GM23338 (cell line): Measurements from ENCODE around the gene APBA1. TPM values are rescaled to one million over a fixed set of nuclear protein-coding genes. Genes with fewer than 3 reads are reported as not detected.

Experiments
- ATAC-seq: fragments of 200-7000 bp; cut with Tn5 transposase; 3 replicates; pipeline ENCODE4 v1.9.1; 2020
- DNase-seq: peaks from one replicate; pipeline ENCODE4 v3.0.0-alpha.2; 2015; ENCODE audit warnings: low spot score
- H2AFZ ChIP-seq: fragments of 200-600 bp; sonication (generic); 2 replicates; pipeline ENCODE4 v1.8.0; 2016; ENCODE audit warnings: antibody characterized with exemption, mild to moderate bottlenecking, moderate library complexity
- H3F3A ChIP-seq: fragments of 200-600 bp; sonication (generic); replicated peaks from 2 replicates; pipeline ENCODE4 v1.8.0; 2017; ENCODE audit warnings: antibody characterized with exemption, mixed run types, low read depth
- H3K27ac ChIP-seq: fragments of 200-600 bp; sonication (generic); 2 replicates; pipeline ENCODE4 v1.6.1; 2016; ENCODE audit warnings: low read depth
- H3K27me3 ChIP-seq: fragments of 200-600 bp; sonication (generic); 2 replicates; pipeline ENCODE4 v1.8.0; 2016; ENCODE audit warnings: mild to moderate bottlenecking, mixed run types, moderate library complexity; ENCODE audit not compliant: insufficient read depth
- H3K36me3 ChIP-seq: fragments of 200-600 bp; sonication (generic); 2 replicates; pipeline ENCODE4 v1.8.0; 2016; ENCODE audit warnings: mild to moderate bottlenecking; ENCODE audit not compliant: insufficient read depth
- H3K4me1 ChIP-seq: fragments of 200-600 bp; sonication (generic); 2 replicates; pipeline ENCODE4 v1.8.0; 2016; ENCODE audit warnings: mild to moderate bottlenecking, moderate library complexity; ENCODE audit not compliant: insufficient read depth
- H3K4me2 ChIP-seq: fragments of 200-600 bp; sonication (generic); 2 replicates; pipeline ENCODE4 v1.7.1; 2017; ENCODE audit warnings: mixed run types
- H3K4me3 ChIP-seq: fragments of 200-600 bp; sonication (generic); 2 replicates; pipeline ENCODE4 v1.6.1; 2016; ENCODE audit warnings: mixed run types
- H3K79me2 ChIP-seq: fragments of 200-600 bp; sonication (generic); replicated peaks from 2 replicates; pipeline ENCODE4 v1.8.0; 2017; ENCODE audit warnings: mild to moderate bottlenecking; ENCODE audit not compliant: insufficient read depth
- H3K9me2 ChIP-seq: fragments of 200-600 bp; sonication (generic); 2 replicates; pipeline ENCODE4 v1.8.0; 2017; ENCODE audit not compliant: insufficient read depth
- H4K20me1 ChIP-seq: fragments of 200-600 bp; sonication (generic); replicated peaks from 2 replicates; pipeline ENCODE4 v1.8.0; 2017; ENCODE audit warnings: mild to moderate bottlenecking; ENCODE audit not compliant: insufficient read depth
- H3K27ac Mint-ChIP-seq: 2 replicates; pipeline ENCODE4 v1.8.0; 2020; ENCODE audit warnings: inconsistent platforms, mild to moderate bottlenecking, moderate library complexity, mixed read lengths
- H3K27me3 Mint-ChIP-seq: 3 replicates; pipeline ENCODE4 v1.8.0; 2022; ENCODE audit warnings: low read depth, mild to moderate bottlenecking, moderate library complexity, mixed read lengths, inconsistent platforms; ENCODE audit not compliant: insufficient read depth, poor library complexity
- H3K36me3 Mint-ChIP-seq: 3 replicates; pipeline ENCODE4 v1.8.0; 2021; ENCODE audit warnings: low read depth, mild to moderate bottlenecking, inconsistent platforms, moderate library complexity, mixed read lengths
- H3K4me1 Mint-ChIP-seq: 3 replicates; pipeline ENCODE4 v1.8.0; 2020; ENCODE audit warnings: mild to moderate bottlenecking, inconsistent platforms, mixed read lengths
- H3K4me3 Mint-ChIP-seq: 3 replicates; pipeline ENCODE4 v1.8.0; 2021; ENCODE audit warnings: moderate library complexity, mild to moderate bottlenecking, inconsistent platforms, mixed read lengths
- H3K9me3 Mint-ChIP-seq: 3 replicates; pipeline ENCODE4 v1.8.0; 2020; ENCODE audit warnings: moderate library complexity, mild to moderate bottlenecking, inconsistent platforms, mixed read lengths
- CREB1 ChIP-seq: fragments of 250-450 bp; sonication (Bioruptor Pico); IDR thresholded peaks from 2 replicates; pipeline ENCODE4 v1.5.0; 2020; ENCODE audit warnings: low read depth, mild to moderate bottlenecking, moderate library complexity
- EZH2 ChIP-seq: fragments of 200-600 bp; sonication (generic); IDR thresholded peaks from one replicate; pipeline ENCODE4 v1.8.0; 2017; ENCODE audit warnings: antibody characterized with exemption, mild to moderate bottlenecking, low read depth; ENCODE audit not compliant: unreplicated experiment
- EZH2phosphoT487 ChIP-seq: fragments of 200-600 bp; sonication (generic); IDR thresholded peaks from one replicate; pipeline ENCODE4 v1.8.1; 2018; ENCODE audit warnings: antibody characterized with exemption; ENCODE audit not compliant: unreplicated experiment
- JUNB ChIP-seq: IDR thresholded peaks from one replicate; pipeline ENCODE4 v1.6.1; 2016; ENCODE audit warnings: antibody characterized with exemption; ENCODE audit not compliant: unreplicated experiment
- NANOG ChIP-seq: IDR thresholded peaks from 2 replicates; pipeline ENCODE4 v1.6.1; 2016; ENCODE audit warnings: antibody characterized with exemption, borderline replicate concordance
- POLR2AphosphoS5 ChIP-seq: IDR thresholded peaks from 2 replicates; pipeline ENCODE4 v1.6.1; 2016; ENCODE audit warnings: antibody characterized with exemption, low read depth
- REST ChIP-seq: IDR thresholded peaks from one replicate; pipeline ENCODE4 v1.6.1; 2018; ENCODE audit warnings: antibody characterized with exemption; ENCODE audit not compliant: unreplicated experiment
- STAT1 ChIP-seq: IDR thresholded peaks from one replicate; pipeline ENCODE4 v1.6.1; 2016; ENCODE audit warnings: antibody characterized with exemption; ENCODE audit not compliant: unreplicated experiment
- ZNF114 ChIP-seq: fragments of 250-450 bp; sonication (Bioruptor Pico); IDR thresholded peaks from 2 replicates; pipeline ENCODE4 v1.5.0; 2020; ENCODE audit warnings: mild to moderate bottlenecking, moderate library complexity
- ZNF331 ChIP-seq: fragments of 250-450 bp; sonication (Bioruptor Pico); IDR thresholded peaks from 2 replicates; pipeline ENCODE4 v1.5.0; 2020; ENCODE audit warnings: low read depth, mild to moderate bottlenecking, moderate library complexity
- polyA plus RNA-seq: library from polyadenylated mRNA; unstranded; fragments of >200 nt; fragmentation: Nextera tagmentation; extraction: Ambion mirVana; gene quantifications from 2 replicates; pipeline ENCODE4 v1.2.1, GENCODE V29; 2016
- total RNA-seq: library from RNA; depleted of rRNA; stranded (reverse); fragments of >200 nt; shearing (Covaris generic); gene quantifications from 2 replicates; pipeline ENCODE4 v1.2.3, GENCODE V29; 2014
- TF ChIP-seq, protein P1 (sequence below): IDR thresholded peaks from 2 replicates; pipeline ENCODE4 v1.6.1; 2016; ENCODE audit warnings: antibody characterized with exemption

Gene APBA1
- total and polyA plus RNA-seq, 2 experiments from 2014 or later: 0.26 to 1.0 TPM

DNA sequence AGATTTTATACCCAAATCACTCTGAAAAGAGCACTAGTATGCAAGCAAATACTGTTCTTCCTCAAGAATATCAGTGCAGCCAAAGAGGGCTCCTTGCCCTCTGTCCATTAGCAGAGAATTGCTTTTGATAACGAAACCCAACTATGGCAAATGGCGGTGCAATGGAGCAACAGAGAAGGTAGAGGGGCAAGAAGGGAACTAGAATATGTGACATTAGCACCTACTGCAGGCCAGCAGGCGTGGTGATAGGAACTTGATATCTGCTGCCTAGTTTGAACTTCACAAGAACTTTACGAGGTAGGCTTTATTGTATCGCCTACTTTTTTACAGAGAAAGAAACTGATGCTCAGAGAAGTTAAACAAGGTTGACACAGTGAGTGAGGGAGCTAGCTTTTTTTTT is 66.1 kb downstream of the APBA1 start (continued):
- no peak for TF ChIP-seq POLR2AphosphoS5
- TF ChIP-seq EZH2phosphoT487: no peak
- no peak for TF ChIP-seq ZNF331 (CRISPR knock-in tag)
- no peak for TF ChIP-seq JUNB
- TF ChIP-seq ZNF114 (CRISPR knock-in tag): no peak
- TF ChIP-seq REST: no peak
- TF ChIP-seq EZH2: no peak
- TF ChIP-seq STAT1: no peak

GRCh38 chr9:69605406-69605805 is 66.8 kb downstream of the APBA1 start:
- H3K4me3 Mint-ChIP-seq: no peak overlapping the region
- no peak for ATAC-seq
- Histone ChIP-seq H3K36me3 (no peaks in the 10 kb centered on the region), H4K20me1 (no peaks in the 10 kb centered on the region), H3K4me1 (peaks cover under 1% of the 10 kb centered on the region), H3K27ac (no peak overlapping the region), H3K79me2 (no peaks in the 10 kb centered on the region), H2AFZ (no peak overlapping the region), H3K9me2 (no peaks in the 10 kb centered on the region), H3F3A (no peaks in the 10 kb centered on the region), H3K27me3 (no peaks in the 10 kb centered on the region), H3K4me2 (no peak overlapping the region), H3K4me3 (no peak overlapping the region)
- H3K36me3 Mint-ChIP-seq: no peaks in the 10 kb centered on the region
- DNase-seq: no peak
- no peaks in the 10 kb centered on the region for H3K9me3 Mint-ChIP-seq
- TF ChIP-seq, protein P1, sequence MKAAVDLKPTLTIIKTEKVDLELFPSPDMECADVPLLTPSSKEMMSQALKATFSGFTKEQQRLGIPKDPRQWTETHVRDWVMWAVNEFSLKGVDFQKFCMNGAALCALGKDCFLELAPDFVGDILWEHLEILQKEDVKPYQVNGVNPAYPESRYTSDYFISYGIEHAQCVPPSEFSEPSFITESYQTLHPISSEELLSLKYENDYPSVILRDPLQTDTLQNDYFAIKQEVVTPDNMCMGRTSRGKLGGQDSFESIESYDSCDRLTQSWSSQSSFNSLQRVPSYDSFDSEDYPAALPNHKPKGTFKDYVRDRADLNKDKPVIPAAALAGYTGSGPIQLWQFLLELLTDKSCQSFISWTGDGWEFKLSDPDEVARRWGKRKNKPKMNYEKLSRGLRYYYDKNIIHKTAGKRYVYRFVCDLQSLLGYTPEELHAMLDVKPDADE: no peak
- TF ChIP-seq EZH2 (no peak), ZNF331 (CRISPR knock-in tag) (no peak)
- peaks cover 4% of the 10 kb centered on the region; the same call in 2 of the 3 replicates for H3K4me1 Mint-ChIP-seq
- no peaks in the 10 kb centered on the region for H3K27me3 Mint-ChIP-seq
- H3K27ac Mint-ChIP-seq: no peak overlapping the region

DNA sequence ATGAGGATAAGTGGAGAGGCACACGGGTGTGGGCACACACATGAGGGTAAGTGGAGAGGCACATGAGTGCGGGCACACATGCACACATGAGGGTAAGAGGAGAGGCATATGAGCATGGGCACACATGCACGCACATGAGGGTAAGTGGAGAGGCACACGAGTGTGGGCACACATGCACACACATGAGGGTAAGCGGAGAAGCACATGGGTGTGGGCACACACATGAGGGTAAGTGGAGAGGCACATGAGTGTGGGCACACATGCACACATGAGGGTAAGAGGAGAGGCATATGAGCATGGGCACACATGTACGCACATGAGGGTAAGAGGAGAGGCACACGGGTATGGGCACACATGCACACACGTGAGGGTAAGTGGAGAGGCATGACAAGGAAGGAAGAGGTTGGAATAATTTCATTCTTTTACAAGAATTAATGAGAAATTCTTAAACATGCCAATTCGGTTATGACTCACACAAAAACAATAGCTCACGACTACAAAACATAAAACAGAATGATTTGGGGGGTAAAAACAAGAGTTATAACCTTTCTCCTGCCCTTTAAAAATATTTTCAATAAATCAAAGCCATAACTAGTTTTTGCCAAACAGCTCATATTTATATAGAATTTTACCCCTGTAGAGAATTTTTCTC is 67.5 kb downstream of the APBA1 start:
- H3K79me2 ChIP-seq: no peaks in the 10 kb centered on the region
- no peak overlapping the region for H2AFZ ChIP-seq
- H3K27ac ChIP-seq: no peak overlapping the region
- H4K20me1 ChIP-seq: no peaks in the 10 kb centered on the region
- H3K27me3 ChIP-seq: no peaks in the 10 kb centered on the region
- H3K27ac Mint-ChIP-seq: no peak overlapping the region
- ATAC-seq: no peak
- H3K4me1 ChIP-seq: no peaks in the 10 kb centered on the region
- H3K36me3 ChIP-seq: no peaks in the 10 kb centered on the region
- H3K9me2 ChIP-seq: no peaks in the 10 kb centered on the region
- H3K4me3 Mint-ChIP-seq: no peak overlapping the region
- H3K9me3 Mint-ChIP-seq: no peaks in the 10 kb centered on the region
- no peaks in the 10 kb centered on the region for H3K27me3 Mint-ChIP-seq
- H3K4me3 ChIP-seq: no peak overlapping the region
- peaks cover 4% of the 10 kb centered on the region; the same call in 2 of the 3 replicates for H3K4me1 Mint-ChIP-seq
- no peak overlapping the region for H3K4me2 ChIP-seq
- H3K36me3 Mint-ChIP-seq: no peaks in the 10 kb centered on the region
- H3F3A ChIP-seq: no peaks in the 10 kb centered on the region
- no peak for DNase-seq
- TF ChIP-seq CREB1 (CRISPR knock-in tag) (no peak), REST (no peak), NANOG (no peak), ZNF114 (CRISPR knock-in tag) (no peak), STAT1 (no peak), POLR2AphosphoS5 (no peak), JUNB (no peak), EZH2 (no peak)
- TF ChIP-seq, protein P1: no peak
